Common myeloid progenitor, CD34-positive (primary cell): Measurements from ENCODE around the gene RPS19BP1.
"Not testable (repeated sequence)": the region's sequence is repeated elsewhere in the genome, so short reads cannot be mapped to it uniquely, and the experiment has no call there.

ENCODE experiments used
- CTCF ChIA-PET: fragments of 350-600 bp; sonication (Branson Sonifier 250); formaldehyde crosslinking; loops from one replicate; lab custom pipeline; 2021; ENCODE audit warnings: antibody characterized with exemption; lab: Charles Lee
- POLR2A ChIA-PET: fragments of 350-600 bp; sonication (Branson Sonifier 250); formaldehyde crosslinking; loops from one replicate; lab custom pipeline; 2021; ENCODE audit warnings: antibody characterized with exemption; lab: Charles Lee
- DNase-seq, 3 donors: peaks; one replicate each; pipeline versions ENCODE4 v3.0.0 to v3.0.0-alpha.2; 2013
- H3K27ac ChIP-seq, 2 experiments: 1 replicate in 1 of 2; 2 replicates in 1 of 2; pipeline ENCODE4 v1.7.0; 2013; ENCODE audit warnings: inconsistent platforms in 2 of 2, low read length in 2 of 2, mild to moderate bottlenecking in 2 of 2, low read depth in 1 of 2, moderate library complexity in 1 of 2; ENCODE audit not compliant: severe bottlenecking in 2 of 2, insufficient read depth in 1 of 2, poor library complexity in 1 of 2
- H3K27me3 ChIP-seq, 5 experiments: replicated peaks in 2 of 5; 1 replicate in 3 of 5; 2 replicates in 2 of 5; pipeline versions ENCODE4 v1.6.1 to v1.7.0; 2013; ENCODE audit warnings: low read length in 4 of 5, mild to moderate bottlenecking in 2 of 5, moderate library complexity in 2 of 5, inconsistent platforms in 1 of 5; ENCODE audit not compliant: insufficient read depth in 5 of 5, control insufficient read depth in 4 of 5
- H3K36me3 ChIP-seq, 4 experiments: 1 replicate in 2 of 4; 2 replicates in 2 of 4; pipeline versions ENCODE4 v1.6.1 to v1.7.0; 2013; ENCODE audit warnings: low read length in 3 of 4, control low read depth in 1 of 4, mild to moderate bottlenecking in 1 of 4; ENCODE audit not compliant: control insufficient read depth in 4 of 4, insufficient read depth in 4 of 4
- H3K4me1 ChIP-seq, 4 experiments: 1 replicate in 3 of 4; 2 replicates in 1 of 4; pipeline versions ENCODE4 v1.6.1 to v1.7.1; 2013; ENCODE audit warnings: low read length in 3 of 4, mild to moderate bottlenecking in 3 of 4, control low read depth in 1 of 4, inconsistent platforms in 1 of 4, moderate library complexity in 1 of 4; ENCODE audit not compliant: control insufficient read depth in 4 of 4, insufficient read depth in 4 of 4; ENCODE audit errors: control extremely low read depth in 1 of 4
- H3K4me3 ChIP-seq, 7 experiments: 1 replicate in 4 of 7; 2 replicates in 3 of 7; pipeline versions ENCODE4 v1.5.1 to v1.7.0; 2013; ENCODE audit warnings: mild to moderate bottlenecking in 7 of 7, low read length in 6 of 7, moderate library complexity in 6 of 7, inconsistent platforms in 2 of 7, low read depth in 2 of 7, control low read depth in 1 of 7; ENCODE audit not compliant: insufficient read depth in 4 of 7, control insufficient read depth in 1 of 7; ENCODE audit errors: extremely low read depth in 1 of 7
- H3K9me3 ChIP-seq, 5 experiments: 1 replicate in 4 of 5; 2 replicates in 1 of 5; pipeline versions ENCODE4 v1.6.1 to v1.7.1; 2013; ENCODE audit warnings: low read length in 4 of 5, mild to moderate bottlenecking in 2 of 5, inconsistent platforms in 1 of 5, low read depth in 1 of 5, moderate library complexity in 1 of 5; ENCODE audit not compliant: control insufficient read depth in 4 of 5, insufficient read depth in 2 of 5; ENCODE audit errors: control extremely low read depth in 1 of 5
- WGBS: methylation state at CpG from one replicate; pipeline ENCODE4 v1.1.5; 2013; ENCODE audit not compliant: insufficient coverage; 5-methylcytosine and 5-hydroxymethylcytosine counted together

The RPS19BP1 gene

DNA sequence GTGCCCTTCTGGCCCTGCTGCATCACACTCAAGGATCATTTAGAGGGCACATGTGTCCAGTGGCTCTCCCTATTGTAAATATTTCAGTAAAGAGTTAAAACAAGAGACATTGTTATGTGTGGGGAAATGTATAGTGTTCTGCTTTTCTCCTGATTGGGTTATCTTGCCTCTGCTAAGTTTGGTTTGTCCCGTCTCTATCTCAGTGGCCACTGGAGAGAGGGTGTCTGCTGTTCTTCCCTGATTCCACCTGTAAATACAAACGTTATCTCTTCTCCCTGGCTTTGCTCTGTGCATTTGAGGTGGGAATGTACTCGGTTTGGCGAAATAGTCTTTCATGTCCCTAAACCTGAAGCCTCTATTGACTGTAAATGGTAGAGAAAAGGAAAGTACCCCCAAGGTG, 24.2 kb downstream of the RPS19BP1 start:
- Histone ChIP-seq H3K9me3 (no peaks in the 10 kb centered on the region), H3K27me3 (no peaks in the 10 kb centered on the region), H3K4me3 (no peak overlapping the region), H3K36me3 (peaks cover 11 to 92% (median 68%) of the 10 kb centered on the region in 4 experiments), H3K4me1 (peaks cover 4 to 6% (median 5%) of the 10 kb centered on the region in 4 experiments), H3K27ac (no peak overlapping the region)
- 57% methylated on average over 1 of the region's 4 CpGs for WGBS
- no peak for DNase-seq
- POLR2A ChIA-PET = no interaction called here
- CTCF ChIA-PET = interaction anchor here (1.2 to 13.0 kb wide), 3 partner anchors 8 to 14 kb away, joined by 3 to 254 read pairs (median 42); no protein-coding TSS in a partner anchor

GRCh38 chr22:39507021-39507420, 25.5 kb downstream of the RPS19BP1 start:
- 97% methylated on average over 4 of the region's 10 CpGs for WGBS
- H3K27ac ChIP-seq, H3K4me3 ChIP-seq, POLR2A ChIA-PET, H3K9me3 ChIP-seq, DNase-seq, H3K27me3 ChIP-seq: not testable (repeated sequence)
- CTCF ChIA-PET = interaction anchor here (1.2 to 13.0 kb wide), 3 partner anchors 9 to 15 kb away, joined by 3 to 254 read pairs (median 42); no protein-coding TSS in a partner anchor
- peaks cover 12 to 13% (median 12%) of the 10 kb centered on the region in 4 experiments for H3K4me1 ChIP-seq
- H3K36me3 ChIP-seq = peaks cover 11 to 81% (median 62%) of the 10 kb centered on the region in 4 experiments

DNA sequence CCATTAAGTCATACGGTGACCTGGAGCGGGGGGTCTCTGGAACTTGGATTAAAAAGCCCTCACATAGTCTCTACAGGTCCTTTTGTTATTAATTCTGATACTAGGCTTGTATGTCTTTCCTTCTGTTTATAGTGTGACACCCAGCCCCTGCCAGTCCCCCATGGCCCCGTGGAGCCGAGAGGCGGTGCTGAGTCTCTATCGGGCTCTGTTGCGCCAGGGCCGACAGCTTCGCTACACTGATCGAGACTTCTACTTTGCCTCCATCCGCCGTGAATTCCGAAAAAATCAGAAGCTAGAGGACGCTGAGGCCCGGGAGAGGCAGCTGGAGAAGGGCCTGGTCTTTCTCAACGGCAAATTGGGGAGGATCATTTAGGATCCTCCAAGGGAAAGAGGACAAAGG, 28.5 kb downstream of the RPS19BP1 start:
- H3K36me3 ChIP-seq = peaks cover 7 to 51% (median 38%) of the 10 kb centered on the region in 4 experiments
- 98% methylated on average over 16 of the region's 16 CpGs for WGBS
- H3K4me3 ChIP-seq = no peak overlapping the region
- peaks cover 12 to 20% (median 17%) of the 10 kb centered on the region in 4 experiments for H3K4me1 ChIP-seq
- CTCF ChIA-PET = interaction anchor here (1.4 to 5.6 kb wide), 2 partner anchors 8 to 12 kb away, joined by 7 to 42 read pairs; no protein-coding TSS in a partner anchor
- H3K9me3 ChIP-seq = no peaks in the 10 kb centered on the region
- H3K27ac ChIP-seq = no peak overlapping the region
- POLR2A ChIA-PET = no interaction called here
- no peak for DNase-seq
- no peaks in the 10 kb centered on the region for H3K27me3 ChIP-seq

DNA sequence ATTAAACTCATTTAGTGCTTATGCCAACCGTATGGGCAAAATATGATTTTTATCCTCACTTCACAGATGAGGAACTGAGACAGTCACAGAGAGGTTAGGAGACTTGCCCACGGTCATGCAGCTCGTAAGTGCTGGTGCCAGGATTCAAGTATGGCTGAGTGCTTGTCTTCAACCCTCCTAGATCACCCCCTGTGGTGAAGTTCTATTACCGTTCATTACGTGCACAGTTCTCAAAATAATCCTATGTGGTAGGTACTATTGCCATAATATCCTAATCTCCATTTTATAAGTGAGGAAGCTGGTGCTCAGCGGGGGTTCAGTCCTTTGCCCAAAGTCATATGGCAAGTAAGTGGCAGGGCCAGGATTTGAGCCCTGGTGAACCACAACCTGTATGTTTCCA, 28.9 kb downstream of the RPS19BP1 start:
- H3K27me3 ChIP-seq = no peaks in the 10 kb centered on the region
- H3K9me3 ChIP-seq = no peaks in the 10 kb centered on the region
- peak overlapping the region in 5 of 7 experiments; percentile 80 to 95 (median 86) for H3K4me3 ChIP-seq
- H3K27ac ChIP-seq = peak overlapping the region in 1 of 2 experiments; percentile 85
- ChIA-PET CTCF (interaction anchor here (1.2 to 5.6 kb wide), 4 partner anchors 9 to 25 kb away, joined by 3 to 42 read pairs (median 9); no protein-coding TSS in a partner anchor), POLR2A (no interaction called here)
- peaks cover 12 to 20% (median 17%) of the 10 kb centered on the region in 4 experiments for H3K4me1 ChIP-seq
- peak in 1 of 3 donors; percentile 23 for DNase-seq
- 100% methylated on average over 2 of the region's 6 CpGs for WGBS
- H3K36me3 ChIP-seq = peaks cover 7 to 47% (median 36%) of the 10 kb centered on the region in 4 experiments

- Histone ChIP-seq H3K36me3 (peaks cover 7 to 40% (median 29%) of the 10 kb centered on the region in 4 experiments), H3K27me3 (no peaks in the 10 kb centered on the region), H3K4me1 (peaks cover 12 to 20% (median 17%) of the 10 kb centered on the region in 4 experiments), H3K9me3 (no peaks in the 10 kb centered on the region), H3K4me3 (peak overlapping the region; percentile 55 to 95 (median 86)), H3K27ac (peak overlapping the region; percentile 58 to 85)
- 14% methylated on average over 12 of the region's 18 CpGs for WGBS
- ChIA-PET CTCF (interaction anchor here (1.1 to 5.6 kb wide), 7 partner anchors 8 to 26 kb away, joined by 3 to 42 read pairs (median 5); no protein-coding TSS in a partner anchor), POLR2A (interaction anchor here (1.2 to 1.5 kb wide), 4 partner anchors 17 to 183 kb away, joined by 3 to 12 read pairs (median 4); partner anchors contain the start of genes ATF4 and RPL3)
- no peak for DNase-seq
Measured at GRCh38 chr22:39502789-39503409, 29.6 kb downstream of the RPS19BP1 start.

DNA sequence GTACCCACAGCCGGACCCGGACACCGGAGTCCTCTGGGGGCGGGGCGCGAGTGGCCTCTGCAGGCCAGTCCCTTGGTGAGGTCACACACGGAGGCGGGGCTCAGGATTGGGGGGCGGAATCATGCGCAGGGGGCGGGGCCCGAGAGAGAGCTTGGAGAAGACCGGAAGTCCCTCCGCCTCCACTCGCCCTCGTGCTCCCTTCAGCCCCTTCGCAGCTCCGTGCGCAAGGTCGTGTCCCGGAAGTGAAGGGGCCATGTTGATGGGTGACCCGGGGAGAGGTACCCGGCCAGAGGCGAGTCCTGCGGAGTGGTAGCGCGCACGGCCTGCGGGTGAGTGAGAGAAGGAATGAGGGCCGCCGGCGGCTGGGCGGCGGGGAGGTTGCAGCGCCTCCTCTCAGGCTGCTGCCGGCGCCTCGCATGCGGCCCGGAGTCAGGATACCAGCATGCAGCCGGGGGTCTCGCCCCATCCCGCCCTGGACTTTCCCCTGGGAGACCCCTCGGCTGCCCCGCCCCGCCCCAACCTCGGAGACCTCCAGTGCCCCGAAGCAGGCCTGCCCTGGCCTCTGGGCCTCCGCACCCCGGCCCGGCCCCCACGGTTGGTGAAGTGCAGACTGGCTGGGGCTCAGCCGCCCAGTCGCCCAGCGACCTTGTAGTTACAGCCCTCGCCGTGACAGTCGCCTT, 30.3 kb downstream of the RPS19BP1 start, which contains the start of gene MIEF1:
Gene MIEF1 (plus strand): TSS at position 182 of the 680 bp plus-strand sequence. CDS start 9,005 bp downstream, outside the sequence.
- peaks cover 12 to 20% (median 17%) of the 10 kb centered on the region in 4 experiments for H3K4me1 ChIP-seq
- H3K27me3 ChIP-seq = no peaks in the 10 kb centered on the region
- ChIA-PET CTCF (interaction anchor here (0.6 to 2.2 kb wide), 13 partner anchors 8 to 533 kb away, joined by 3 to 11 read pairs (median 4); no protein-coding TSS in a partner anchor), POLR2A (interaction anchor here (0.6 to 1.5 kb wide), 8 partner anchors 12 to 449 kb away, joined by 3 to 12 read pairs (median 3); partner anchors contain the start of genes ATF4 and RPL3)
- peak within 1 kb of the TSS; percentile 58 to 85 for H3K27ac ChIP-seq
- WGBS = under 1% methylated on average over 46 of the region's 58 CpGs
- H3K4me3 ChIP-seq = peak within 1 kb of the TSS; percentile 55 to 95 (median 86)
- no peaks in the 10 kb centered on the region for H3K9me3 ChIP-seq
- DNase-seq = peak; percentile 94 to 95 (median 95)
- H3K36me3 ChIP-seq = peaks cover 7 to 35% (median 27%) of the 10 kb centered on the region in 4 experiments
